HG03520 (cell line): ENCODE measurements around the gene APOH.
"Not testable (repeated sequence)": the region's sequence is repeated elsewhere in the genome, so short reads cannot be mapped to it uniquely, and the experiment has no call there.

Experiments used
- ATAC-seq: cut with Tn5 transposase; IDR thresholded peaks from one replicate; pipeline ENCODE4 v1.9.1; 2021; ENCODE audit warnings: mild to moderate bottlenecking, moderate library complexity; ENCODE audit not compliant: unreplicated experiment

APOH gene, protein sequence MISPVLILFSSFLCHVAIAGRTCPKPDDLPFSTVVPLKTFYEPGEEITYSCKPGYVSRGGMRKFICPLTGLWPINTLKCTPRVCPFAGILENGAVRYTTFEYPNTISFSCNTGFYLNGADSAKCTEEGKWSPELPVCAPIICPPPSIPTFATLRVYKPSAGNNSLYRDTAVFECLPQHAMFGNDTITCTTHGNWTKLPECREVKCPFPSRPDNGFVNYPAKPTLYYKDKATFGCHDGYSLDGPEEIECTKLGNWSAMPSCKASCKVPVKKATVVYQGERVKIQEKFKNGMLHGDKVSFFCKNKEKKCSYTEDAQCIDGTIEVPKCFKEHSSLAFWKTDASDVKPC

DNA sequence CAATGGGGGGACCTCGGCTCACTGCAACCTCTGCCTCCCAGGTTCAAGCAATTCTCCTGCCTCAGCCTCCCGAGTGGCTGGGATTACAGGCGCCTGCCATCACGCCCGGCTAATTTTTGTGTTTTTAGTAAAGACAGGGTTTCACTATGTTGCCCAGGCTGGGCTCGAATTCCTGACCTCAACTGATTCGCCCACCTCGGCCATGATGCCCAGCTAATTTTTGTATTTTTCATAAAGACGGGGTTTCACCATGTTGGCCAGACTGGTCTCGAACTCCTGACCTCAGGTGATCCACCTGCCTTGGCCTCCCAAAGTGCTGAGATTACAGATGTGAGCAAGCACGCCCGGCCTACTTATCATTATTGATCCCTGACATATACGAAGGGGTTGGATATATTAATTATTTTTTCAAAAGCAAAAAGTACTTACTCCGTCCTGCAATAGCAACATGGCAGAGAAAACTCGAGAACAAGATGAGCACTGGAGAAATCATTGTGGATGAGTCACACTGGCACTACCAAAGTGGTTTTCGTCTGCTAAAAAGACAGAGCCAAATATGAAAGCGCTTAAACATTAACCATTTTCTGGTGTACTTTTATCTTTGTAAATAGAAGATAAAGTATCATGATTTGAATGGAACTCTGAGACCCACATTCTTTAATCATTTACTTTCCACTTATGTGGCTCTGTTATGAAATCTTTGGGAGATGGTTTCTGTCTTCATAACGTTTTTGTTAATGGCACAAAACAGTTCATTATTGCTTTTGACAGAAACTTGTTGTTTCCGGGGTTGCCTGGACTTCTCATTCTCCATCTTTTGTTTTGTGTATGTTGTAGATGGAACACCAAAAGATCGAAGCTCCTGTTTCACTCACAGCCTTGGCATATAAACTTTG is at the start of gene APOH:
Gene APOH (minus strand): TSS at position 529 of the 896 bp plus-strand sequence. CDS start 36 bp downstream, at position 493.
- no peak for ATAC-seq

DNA sequence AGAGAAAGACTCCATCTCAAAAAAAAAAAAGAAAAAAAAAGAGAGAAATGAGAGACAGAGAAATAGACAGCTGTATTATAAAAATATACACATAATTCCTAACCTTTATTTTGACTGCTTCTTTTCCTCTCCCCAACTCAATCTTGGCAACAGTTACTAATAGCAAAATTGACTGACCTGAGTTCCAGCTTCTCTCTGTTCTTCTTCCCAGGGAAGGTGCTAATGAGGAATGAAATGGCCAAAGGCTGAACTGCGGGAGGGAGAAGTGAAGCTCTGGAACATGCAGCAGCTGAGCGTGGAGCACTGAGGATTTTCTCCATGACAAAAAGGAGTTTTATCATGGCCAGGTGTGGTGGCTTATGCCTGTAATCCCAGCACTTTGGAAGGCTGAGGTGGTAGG is 48.0 kb upstream of the APOH start:
- ATAC-seq, result no peak

DNA sequence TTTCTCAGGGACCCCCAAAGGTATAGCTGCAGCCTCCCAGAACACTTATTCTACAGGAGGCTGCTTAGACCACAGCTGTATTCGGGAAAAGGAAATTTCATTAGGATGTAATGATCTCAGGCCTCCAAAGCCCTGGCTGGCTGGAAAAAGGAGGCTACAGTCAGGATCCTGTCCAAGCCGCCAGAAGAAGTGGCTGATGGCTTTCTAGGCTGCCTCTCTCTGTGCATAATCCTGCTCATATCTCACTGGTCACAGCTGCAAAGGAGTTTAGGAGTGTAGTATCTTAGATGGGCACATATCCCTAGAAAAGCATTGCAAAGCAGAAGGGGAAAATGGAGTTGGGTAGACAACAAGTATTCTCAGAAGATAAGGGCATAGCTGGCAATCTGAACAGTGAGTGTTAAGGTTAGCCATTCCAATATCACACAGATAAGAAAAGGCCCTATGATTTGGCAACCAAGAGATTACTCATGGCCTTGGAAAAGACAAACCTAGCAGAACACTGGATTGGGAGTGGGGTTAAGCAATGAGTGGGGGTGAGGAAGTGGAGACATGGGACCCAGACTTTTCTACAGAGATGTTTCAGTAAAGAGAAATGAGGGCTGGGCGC is 47.2 kb upstream of the APOH start:
- no peak for ATAC-seq

DNA sequence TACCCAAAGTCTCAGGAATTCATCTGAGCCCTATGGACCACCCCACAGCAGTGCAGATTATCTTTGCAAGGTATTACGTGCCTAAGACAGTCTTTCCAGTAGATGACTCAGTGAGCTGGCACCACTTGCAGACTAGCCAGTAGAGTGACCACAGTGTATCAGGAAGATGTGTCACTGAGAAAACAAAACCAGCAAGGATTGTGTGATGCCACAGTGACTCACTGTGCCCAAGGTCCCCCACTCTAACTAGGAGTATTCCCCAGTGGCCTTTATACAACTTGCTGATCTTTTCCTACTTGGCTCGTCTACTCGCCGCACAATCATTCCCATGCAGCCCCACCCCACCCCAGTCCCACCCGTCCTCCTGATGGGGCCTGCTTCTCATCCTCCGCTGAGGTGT is 46.4 kb upstream of the APOH start:
- no peak for ATAC-seq

DNA sequence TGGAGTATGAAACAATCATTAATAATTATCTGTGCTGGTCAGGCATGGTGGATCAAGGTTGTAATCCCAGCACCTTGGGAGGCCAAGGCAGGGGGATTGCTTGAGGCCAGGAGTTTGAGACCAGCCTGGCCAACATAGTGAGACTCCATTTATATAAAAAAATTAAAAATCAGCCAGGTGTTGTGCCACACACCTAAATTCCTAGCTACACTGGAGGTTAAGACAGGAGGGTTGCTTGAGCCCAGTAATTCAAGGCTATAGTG is 44.3 kb upstream of the APOH start:
- ATAC-seq, result no peak

DNA sequence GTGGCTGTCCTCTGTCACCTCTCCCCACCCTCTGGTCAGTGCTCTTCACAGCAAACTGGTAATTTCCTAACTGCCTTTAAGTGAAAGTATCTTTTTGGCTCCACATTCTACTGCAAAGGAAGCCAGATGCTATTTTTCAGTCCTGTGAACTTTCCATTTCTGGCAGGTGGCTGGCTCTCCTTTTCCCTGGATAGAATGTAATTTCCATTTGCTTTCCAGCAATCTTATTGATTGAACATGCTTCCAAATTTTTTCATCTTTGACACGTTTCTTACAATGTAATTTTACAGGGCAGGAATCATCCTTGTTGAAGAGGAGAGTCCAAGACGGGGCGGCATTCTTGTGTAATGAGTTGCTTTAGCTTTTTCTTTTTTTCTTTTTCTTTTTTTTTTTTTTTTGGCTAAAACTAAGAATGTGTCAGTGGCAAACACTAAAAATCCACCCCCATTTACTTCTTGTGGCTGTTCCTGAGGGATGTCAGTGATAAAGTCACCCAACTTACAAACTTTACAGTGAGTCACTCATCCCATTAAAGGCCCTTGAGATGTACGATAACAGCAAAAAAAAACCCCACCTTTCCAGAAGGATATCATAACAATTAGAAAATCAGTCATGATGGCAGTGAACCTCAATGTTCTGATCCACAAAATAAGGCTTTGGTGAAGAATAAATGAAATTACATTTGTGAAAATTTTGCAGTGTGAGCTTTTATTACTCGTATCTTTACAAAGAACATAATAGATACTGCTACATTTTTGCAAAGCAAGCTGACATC is 43.8 kb upstream of the APOH start:
- ATAC-seq, result no peak

DNA sequence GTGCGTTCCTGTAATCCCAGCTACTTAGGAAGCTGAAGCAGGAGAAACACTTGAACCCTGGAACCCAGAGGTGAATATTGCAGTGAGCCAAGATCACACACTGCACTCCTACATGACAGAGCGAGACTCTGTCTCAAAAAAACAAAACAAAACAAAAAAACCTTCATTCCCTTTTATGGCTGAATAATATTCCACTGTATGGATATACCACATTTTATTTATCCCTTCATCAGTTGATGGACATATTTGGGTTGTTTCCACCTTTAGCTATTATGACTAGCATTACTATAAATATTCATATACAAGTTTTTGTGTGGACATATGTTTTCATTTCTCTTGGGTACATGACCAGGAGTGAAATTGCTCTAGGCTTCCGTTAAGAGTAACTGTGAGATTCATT is 42.3 kb upstream of the APOH start:
- ATAC-seq, result no peak

DNA sequence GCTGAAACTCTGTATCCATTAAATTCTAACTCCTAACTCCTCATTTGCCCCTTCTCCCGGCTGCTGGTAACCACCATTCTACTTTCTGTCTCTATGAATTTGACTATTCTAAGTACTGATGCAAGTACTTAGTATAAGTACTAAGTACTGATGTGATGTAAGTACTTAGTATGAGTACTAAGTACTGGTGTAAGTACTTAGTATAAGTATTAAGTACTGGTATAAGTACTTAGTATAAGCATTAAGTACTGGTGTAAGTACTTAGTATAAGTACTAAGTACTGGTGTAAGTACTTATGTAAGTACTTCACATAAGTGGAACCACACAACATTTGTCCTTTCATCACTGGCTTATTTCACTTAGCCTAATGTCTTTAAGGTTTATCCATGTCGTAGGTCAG is 40.9 kb upstream of the APOH start:
- ATAC-seq, result no peak

DNA sequence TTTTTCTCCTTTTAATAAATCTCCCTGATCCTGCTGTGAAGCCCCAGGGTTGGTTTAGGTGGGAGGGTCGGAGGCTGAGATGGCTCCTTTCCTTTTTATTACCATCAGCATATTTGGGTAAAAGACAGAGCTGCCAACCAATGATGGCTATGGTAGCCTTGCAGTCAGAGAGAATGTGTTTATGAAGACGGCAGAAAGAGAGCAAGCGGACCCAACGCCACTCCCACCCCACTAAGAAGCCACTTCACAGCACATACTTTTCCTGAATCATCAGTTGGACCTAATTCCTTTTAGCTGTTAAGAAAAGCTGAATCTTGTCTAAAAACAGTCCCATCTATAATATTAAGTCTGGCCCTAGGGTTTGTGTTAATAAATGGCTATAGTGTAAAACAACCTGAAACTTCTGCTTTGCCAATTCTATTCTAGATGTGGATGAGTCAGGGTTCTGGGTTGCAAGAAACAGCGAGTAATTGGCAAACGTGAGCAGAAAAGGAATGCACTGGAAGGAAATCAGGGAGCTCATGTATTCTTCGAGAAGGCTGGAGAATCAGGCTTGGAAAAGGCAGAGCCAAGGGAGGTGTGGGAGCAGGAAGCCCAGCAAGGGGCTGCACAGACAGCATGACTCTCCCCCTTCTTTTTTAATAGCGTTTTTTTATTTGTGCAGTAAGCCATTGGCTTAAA is 39.2 kb upstream of the APOH start:
- ATAC-seq, result no peak

DNA sequence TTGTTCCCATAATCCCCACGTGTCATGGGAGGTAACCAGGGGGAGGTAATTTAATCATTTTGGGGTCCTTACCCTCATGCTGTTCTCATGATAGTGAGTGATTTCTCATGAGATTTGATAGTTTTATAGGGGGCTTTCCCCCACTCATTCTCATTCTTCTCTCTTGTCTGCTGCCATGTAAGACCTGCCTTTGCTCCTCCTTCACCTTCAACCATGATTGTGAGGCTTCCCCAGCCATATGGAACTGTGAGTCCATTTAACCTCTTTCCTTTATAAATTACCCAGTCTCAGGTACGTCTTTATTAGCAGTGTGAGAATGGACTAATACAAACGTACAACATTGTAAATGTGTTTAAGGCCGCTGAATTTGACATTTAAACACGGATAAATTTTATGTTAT is 35.5 kb upstream of the APOH start:
- ATAC-seq, result no peak

DNA sequence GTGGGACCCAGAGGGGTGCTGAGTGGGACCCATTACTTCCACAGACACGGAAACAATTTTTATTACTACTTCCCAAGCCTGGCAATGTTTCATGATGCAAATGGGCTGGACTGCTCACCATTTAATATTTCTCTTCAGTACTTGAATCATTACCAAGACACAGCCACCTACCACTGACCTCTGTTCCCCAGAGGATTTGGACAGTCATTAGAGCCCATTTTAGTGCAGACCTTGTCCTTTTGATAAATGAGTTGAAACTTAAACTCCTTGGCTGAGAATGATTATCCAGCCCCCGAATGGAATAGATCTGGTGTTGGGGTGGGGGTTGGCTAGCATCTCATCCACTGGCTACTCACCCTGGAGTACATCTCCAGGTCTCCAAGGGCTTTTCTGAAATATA is 33.6 kb upstream of the APOH start:
- no peak for ATAC-seq

DNA sequence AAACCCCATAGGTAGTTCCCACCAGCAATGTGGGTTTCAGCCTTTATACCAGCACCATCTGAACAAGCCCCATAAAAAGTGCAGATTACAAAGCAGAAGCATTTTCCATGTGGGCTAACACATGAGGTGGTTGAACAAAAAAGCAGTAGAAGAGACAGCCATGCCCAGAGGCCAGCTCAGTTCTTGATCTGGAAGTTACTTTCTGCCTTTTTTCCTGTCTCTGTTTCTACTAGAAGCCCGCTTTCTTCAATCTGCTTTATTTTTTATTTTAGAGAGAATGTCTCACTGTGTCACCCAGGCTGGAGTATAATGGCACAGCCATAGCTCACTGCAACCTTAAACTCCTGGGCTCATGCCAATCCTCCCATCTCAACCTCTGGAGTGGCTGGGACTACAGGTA is 31.5 kb upstream of the APOH start:
- ATAC-seq, result no peak

DNA sequence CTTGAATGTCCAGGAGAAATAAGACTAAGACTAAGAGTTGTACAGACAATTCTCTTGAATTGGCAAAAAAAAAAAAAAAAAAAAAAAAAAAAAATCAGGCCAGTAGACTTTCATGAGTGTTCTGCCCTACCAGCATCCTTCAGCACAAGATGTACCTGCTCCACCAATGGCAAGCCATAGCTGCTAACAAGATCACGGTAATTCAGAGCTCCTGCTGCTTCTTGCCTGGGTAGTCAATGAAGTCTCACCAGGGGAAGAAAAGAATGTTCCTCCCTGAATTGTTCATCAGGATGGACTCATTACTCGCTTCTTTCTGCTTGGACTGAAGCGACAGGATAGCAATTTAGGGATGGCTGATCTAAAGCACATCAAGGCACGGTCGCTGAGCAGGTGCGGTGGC is 31.1 kb upstream of the APOH start:
- no peak for ATAC-seq

DNA sequence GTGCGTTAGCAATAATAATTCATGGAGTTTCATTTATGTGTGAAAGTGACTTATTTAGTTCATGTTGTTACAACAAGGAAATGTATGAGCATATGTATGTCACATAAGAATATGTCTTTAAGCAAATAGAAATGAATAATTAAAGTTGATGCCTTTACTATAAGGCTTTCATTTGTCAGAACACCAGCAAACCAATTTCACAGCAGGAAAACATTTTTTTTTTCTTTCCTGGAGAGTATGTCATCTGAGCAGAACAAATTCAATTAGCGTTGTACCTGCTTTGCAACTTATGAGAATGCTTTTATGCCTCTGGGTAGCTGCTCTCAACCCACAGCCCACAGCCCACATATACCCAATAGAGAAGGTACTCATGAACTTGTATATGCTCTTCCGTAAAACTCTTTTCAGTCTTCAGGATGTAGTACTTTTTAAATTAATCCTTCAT is 26.3 kb upstream of the APOH start:
- ATAC-seq, result no peak

DNA sequence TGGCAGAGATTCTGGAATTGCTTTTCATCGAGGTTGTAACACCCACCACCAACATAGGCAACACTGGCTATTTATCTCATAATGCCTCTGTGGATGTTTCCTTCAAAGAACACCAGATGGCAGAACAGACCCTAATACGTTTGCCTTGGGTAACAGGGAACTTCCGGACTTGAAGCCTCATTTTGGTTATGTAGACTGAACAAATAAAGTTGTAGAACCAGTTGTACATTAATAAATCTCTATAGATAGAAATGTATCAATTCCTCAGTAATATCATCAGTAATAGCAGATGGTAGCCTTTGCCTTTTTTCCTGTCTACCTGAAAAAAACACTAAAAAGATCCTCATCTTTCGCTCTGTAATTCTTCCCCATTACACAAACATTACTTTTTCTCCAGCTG is 25.9 kb upstream of the APOH start:
- ATAC-seq, result no peak

DNA sequence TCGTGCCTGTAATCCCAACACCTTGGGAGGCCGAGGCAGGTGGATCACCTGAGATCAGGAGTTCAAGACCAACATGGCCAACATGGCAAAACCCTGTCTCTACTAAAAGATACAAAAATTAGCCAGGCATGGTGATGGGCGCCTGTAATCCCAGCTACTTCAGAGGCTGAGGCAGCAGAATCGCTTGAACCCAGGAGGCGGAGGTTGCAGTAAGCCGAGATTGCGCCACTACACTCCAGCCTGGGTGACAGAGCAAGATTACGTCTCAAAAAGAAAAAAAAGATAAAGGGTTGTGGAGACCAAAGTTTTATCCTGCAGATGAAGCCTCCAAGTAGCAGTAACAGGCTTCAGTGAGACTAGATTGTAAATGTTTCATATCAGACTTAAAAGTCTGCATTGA is 24.2 kb upstream of the APOH start:
- not testable (repeated sequence) for ATAC-seq

DNA sequence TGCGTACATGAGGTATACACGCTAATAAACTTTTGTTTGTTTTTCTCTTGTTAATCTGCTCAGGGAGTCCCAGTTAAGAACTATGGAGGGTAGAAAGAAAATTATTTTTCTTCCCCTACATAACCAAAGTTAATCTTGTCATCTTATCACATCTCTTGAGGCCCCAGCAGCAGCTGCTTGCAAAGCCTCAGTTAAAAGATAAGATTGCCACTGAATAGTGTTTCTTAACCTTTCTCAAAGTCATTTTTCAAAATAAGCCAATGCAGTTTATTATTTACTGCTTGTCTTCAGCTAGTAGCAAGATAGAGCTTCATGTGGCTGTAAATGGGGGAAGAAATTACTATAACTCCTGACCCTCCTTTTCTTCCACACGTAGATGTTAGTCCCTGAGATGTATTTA is 21.5 kb upstream of the APOH start:
- no peak for ATAC-seq

DNA sequence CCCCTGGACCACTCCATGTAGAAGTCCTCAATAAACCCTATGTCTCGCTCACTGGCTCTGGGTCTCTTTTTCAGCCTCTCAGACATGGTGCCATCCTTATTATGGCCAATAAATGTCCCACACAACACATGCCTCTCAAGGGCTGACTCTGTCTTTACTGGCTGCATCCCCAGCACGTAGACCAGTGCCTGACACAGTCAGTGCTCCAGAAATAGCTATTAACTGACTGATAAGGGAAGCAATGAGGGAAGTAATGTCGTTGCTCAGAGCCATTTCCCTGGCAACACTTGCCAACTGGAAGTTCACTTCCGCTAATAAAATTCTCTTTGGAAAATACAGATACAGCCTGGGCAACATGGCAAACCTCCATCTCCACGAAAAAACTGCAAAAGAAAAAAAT is 19.1 kb upstream of the APOH start:
- ATAC-seq, result no peak

DNA sequence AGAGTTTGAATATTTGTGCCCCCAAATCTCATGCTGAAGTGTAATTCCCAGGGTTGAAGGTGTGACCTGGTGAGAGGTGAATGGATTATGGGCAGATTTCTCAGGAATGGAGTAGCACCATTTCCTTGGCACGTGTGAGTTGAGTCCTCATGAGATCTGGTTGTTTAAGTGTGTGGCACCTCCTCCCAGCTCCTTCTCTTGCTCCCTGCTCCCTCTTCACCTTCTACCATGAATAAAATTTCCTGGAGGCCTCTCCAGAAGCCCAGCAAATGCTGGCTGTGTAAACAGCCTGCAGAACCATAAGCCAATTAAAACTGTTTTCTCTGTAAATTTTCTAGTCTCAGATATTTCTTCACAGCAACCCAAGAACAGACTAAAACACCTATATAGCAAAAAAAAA is 12.6 kb upstream of the APOH start:
- ATAC-seq, result no peak

DNA sequence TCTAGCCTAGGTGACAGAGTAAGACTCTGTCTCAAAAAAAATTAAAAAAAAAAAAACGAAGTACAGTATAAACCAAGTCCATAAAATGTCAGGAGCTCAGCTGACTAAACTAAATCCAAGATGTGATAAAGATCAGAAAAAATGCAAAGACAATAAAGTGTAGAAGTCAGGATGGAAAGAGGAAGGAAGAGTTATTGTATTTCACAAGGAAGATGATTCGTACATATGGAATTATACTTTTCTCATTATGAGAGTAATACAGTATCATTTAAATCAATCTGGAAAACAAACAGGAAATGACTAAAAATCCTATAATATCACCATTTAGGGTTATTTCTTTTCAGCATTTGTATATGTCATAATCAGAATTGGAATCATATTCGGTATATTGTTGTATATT is 11.4 kb upstream of the APOH start:
- ATAC-seq, result no peak

DNA sequence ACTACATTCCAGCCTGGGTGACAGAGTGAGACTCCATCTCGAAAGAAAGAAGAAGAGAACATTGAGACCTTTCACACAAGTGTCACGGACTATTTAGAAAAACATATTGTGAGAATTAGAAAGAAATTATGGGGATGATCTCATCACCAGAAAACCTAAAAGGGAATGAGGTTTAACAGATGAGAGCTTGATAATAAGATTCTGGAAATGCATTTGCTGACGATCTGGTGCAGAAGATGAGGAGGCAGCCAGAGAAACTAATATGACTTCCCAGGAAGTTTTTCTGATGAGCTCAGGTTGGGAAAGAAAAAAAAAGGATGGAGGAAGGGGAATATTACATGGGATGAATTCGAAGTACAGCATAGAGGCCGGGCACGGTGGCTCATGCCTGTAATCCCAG is 10.8 kb upstream of the APOH start:
- no peak for ATAC-seq
